Left forelimb (tissue), 1 donor: Measurements from ENCODE around the gene CEP57.
"Not testable (repeated sequence)": the region's sequence is repeated elsewhere in the genome, so short reads cannot be mapped to it uniquely, and the experiment has no call there.

Source experiments
- DNase-seq: peaks from one replicate; pipeline ENCODE4 v3.0.0-alpha.2; 2018; ENCODE audit warnings: low spot score

The CEP57 gene

GRCh38 chr11:95799546-95799945, 9.2 kb downstream of the CEP57 start:
- no peak for DNase-seq

- no peak for DNase-seq
Measured at GRCh38 chr11:95800438-95800837, 10.1 kb downstream of the CEP57 start.

DNA sequence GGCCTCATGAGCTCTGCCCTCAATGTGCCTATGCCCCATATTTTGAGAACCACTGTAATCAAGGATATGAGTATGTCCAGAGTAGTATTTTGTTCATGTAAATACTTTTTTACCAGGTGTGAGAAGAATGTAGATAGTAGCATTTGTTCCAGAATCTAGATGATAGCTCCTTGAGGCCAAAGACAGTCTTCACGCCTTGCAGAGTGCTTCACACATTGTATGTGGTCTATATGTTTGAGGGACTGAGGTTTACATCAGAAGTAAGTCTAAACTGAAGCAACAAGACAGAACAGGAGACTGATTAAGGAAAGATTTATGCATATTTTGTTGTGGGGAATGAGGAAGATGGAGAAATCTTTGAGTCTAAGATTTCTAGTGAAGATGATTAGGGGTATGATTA, 12.5 kb downstream of the CEP57 start:
- no peak for DNase-seq

DNA sequence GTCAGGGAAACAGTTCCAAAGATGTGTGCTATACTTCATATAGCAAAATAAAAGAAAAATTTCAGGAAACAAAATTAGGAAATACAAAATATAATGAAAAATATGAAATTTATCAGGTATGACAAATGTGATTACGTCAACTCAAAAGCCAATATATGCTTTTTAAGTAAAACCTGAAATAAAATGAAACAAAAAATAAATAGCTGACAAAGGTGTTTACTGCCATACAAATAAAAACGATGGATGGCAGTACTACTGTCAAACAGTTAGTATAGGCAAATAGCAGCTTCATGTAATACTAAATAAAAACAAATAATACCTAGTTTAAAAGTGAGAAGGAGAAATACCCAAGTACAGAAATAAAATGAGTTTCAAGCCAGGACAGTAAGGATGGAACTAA, 13.7 kb downstream of the CEP57 start:
- DNase-seq = no peak

- DNase-seq = no peak
Measured at GRCh38 chr11:95805869-95806268, 15.6 kb downstream of the CEP57 start.

GRCh38 chr11:95806464-95806863, 16.2 kb downstream of the CEP57 start:
- not testable (repeated sequence) for DNase-seq

DNA sequence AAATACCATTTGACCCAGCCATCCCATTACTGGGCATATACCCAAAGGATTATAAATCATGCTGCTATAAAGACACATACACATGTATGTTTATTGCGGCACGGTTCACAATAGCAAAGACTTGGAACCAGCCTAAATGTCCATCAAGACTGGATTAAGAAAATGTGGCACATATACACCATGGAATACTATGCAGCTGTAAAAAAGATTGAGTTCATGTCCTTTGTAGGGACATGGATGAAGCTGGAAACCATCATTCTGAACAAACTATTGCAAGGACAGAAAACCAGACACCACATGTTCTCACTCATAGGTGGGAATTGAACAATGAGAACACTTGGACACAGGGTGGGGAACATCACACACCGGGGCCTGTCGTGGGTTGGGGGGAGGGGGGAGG, 20.8 kb downstream of the CEP57 start:
- not testable (repeated sequence) for DNase-seq

DNA sequence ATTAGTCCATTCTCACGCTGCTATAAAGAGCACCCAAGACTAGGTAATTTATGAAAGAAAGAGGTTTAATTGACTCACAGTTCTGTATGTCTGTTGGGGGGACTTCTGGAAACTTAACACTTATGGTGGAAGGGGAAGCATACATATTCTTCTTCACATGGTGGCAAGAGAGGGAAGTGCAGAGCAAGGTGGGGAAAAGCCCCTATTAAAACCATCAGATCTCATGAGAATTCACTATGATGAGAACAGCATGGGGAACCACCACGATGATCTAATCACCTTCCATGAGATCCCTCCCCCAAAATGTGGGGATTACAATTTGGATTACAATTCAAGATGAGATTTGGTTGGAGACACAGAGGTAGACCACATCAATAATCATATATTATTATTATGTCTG, 25.7 kb downstream of the CEP57 start:
- DNase-seq = no peak

- no peak for DNase-seq
Measured at GRCh38 chr11:95821640-95822039, 31.3 kb downstream of the CEP57 start.

GRCh38 chr11:95827696-95828095, 37.4 kb downstream of the CEP57 start:
- DNase-seq = no peak

DNA sequence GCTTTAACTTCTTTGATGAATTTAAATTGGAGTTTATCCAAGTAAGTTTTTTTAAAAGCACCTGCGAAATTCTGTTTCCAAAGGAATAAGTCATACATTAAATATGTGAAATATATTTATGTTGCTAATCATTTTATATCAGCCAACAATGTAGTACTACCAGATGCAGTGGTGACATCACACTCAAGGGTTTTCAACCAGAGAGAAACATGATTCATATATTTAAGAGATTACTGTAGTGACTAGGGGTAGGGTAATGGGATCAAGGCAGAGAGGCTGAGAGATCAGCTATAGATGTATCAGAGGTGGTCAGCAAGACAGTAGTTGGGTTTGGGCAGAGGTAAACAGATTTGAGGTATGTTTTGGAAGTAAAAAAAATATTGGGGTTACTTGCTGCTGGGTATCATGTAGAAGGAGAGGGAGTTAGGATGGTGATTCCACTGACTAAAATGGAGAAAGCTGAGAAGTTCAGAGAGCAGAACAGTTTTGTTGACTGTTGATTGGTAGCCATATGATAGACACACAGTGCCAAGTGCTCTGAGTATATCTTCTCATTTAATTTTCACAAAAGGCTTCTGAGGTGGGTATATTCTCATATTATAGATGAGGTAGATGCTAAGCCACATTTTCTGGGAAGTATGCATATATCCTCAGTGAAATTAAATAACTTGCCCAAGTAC, 39.4 kb downstream of the CEP57 start:
- DNase-seq = no peak

DNA sequence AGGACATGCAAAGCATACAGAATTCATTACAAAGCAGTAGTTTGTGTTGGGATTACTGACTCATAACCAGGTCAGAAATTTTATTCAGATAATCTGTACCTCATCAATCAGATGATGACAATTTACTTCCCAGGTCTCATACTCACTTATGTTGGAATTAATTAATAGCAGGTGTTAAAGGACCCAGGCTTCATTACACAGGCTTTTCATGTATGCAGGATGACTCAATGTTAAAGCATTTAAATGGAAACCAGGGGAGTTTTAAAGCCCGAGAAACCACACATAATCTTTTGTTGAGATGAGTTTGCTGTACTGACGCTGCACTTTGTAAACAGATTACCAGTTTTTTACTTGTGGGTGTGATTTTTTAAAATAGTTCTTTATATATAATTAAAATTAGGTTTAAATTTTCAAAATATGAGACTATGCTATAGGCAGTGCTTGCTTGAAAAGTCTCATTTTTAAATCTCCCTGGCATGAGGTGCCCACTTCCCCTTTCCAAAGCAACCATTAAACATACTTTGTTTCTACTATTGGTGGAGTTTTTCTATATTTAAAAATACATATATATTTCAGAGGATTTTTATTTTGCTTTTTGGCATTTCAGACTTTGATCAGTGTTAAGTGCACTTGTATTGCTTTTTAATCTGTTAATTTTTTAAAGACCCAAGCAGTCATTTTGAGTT, 41.0 kb downstream of the CEP57 start:
- DNase-seq = no peak

DNA sequence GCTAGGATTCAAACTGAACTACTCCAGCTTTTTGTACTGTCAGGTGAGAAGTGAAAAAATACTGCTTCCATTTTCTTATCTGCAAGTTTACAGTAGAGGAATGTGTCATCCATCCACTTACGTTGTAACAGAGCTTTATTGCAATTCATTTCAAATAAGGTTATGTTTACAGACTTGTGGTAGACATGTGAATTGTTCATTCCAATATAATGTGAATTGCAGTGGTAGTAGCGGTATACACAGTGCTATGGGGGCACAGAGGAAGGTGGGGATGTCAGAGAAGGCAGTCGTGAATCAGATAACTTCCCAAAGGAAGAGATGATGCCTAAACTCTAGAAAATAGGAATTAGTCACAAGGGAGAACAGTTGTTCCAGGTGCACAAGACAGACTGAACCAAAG, 42.5 kb downstream of the CEP57 start:
- no peak for DNase-seq

DNA sequence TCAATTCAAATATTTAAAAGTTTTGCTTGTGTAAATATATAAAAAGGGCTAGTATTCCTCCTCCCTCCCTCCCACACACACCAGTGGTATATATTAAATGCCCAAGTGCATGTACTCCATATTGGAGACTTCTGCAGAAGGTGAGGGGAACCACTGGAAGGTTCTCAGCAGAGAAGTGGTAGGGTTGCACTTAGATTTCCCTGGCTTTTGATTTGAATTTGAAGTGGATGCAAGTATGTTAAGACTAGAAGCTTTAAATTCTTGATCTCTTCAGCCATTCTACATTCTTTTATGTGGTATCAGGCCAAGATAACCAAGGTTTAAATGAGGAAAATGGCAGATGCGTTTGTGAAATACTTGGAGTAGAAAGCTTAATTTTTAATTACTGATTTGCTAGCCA, 43.1 kb downstream of the CEP57 start:
- no peak for DNase-seq

DNA sequence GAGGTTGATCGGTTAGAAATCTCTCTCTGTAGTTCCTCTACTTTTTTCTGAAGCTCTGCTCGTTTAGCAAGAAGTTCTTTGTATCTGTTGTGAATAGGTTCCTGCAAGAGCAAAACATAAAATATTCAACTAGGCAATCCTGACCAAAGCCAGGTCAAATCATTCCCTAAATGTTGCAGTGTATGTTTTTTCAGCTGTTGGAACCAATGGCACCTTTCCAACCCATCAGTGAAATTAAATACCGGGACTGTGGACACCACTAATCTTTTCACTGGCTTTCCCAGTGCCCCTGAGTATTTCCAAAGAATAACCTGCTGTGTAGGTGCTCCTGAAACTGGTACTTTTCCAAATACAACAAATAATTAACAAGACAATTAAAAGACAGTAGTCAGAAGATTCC, 45.1 kb downstream of the CEP57 start:
- no peak for DNase-seq

GRCh38 chr11:95835768-95836488, 45.6 kb downstream of the CEP57 start:
- DNase-seq = no peak

GRCh38 chr11:95845167-95845566, 54.9 kb downstream of the CEP57 start:
- no peak for DNase-seq

- DNase-seq = no peak
Measured at GRCh38 chr11:95849087-95849825, 59.0 kb downstream of the CEP57 start.

GRCh38 chr11:95850137-95850536, 59.8 kb downstream of the CEP57 start:
- DNase-seq = no peak

DNA sequence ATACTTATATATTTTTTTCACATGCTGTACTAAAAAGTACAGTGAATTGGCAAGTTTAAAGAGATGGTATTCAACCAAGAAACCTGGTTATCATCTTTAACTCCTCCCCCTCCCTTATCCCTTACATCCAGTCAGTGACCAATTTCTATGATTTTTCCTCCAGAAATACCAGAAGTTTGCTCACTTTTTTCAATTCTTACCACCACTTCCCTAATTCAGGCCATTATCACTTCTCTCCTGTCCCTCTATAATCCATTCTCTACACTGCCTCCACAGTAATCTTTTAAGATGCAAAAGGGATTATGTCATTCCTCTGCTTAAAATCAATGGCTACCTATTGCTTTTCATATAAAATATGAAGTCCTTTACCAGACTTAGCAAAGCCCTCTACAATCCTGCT, 62.8 kb downstream of the CEP57 start:
- DNase-seq = no peak

- no peak for DNase-seq
Measured at GRCh38 chr11:95853862-95854261, 63.6 kb downstream of the CEP57 start.

DNA sequence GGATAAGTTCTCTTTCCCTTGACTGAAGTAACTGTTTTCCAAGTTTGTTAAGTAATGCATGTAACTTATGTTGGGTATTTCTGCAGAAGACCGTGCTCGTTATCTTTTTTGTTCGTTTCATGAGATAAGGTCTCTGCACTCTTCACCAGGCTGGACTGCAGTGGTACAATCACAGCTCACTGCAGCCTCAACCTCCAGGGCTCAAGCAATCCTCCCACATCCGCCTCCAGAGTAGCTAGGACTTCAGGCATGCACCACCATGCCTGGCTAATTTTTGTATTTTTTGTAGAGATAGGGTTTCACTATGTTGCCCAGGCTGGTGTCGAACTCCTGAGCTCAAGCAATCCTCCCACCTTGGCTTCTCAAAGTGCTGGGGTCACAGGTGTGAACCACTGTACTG, 64.1 kb downstream of the CEP57 start:
- not testable (repeated sequence) for DNase-seq

- not testable (repeated sequence) for DNase-seq
Measured at GRCh38 chr11:95860024-95860423, 69.7 kb downstream of the CEP57 start.
